SK-N-SH treated with all-trans-retinoic acid at 6 μM for 48 hours (cell line): ENCODE data around the gene METTL17.

ENCODE experiments used
- ATAC-seq: fragments of 200-7000 bp; cut with Tn5 transposase; 3 replicates; pipeline ENCODE4 v1.9.1; 2020; ENCODE audit warnings: mild to moderate bottlenecking, moderate library complexity
- ARNTL ChIP-seq: fragments of 450-650 bp; formaldehyde crosslinking; IDR thresholded peaks from 2 replicates; pipeline ENCODE4 v1.5.0; 2020; ENCODE audit warnings: low read depth, mild to moderate bottlenecking, moderate library complexity, borderline replicate concordance
- BACH2 ChIP-seq: fragments of 250-450 bp; sonication (Bioruptor Pico); IDR thresholded peaks from 2 replicates; pipeline ENCODE4 v1.9.0; 2021; ENCODE audit warnings: mild to moderate bottlenecking, borderline replicate concordance
- CREB5 ChIP-seq: fragments of 250-450 bp; sonication (Bioruptor Pico); IDR thresholded peaks from 2 replicates; pipeline ENCODE4 v1.5.1; 2020; ENCODE audit warnings: low read depth, mild to moderate bottlenecking, moderate library complexity
- CSDC2 ChIP-seq: fragments of 250-450 bp; sonication (Bioruptor Pico); IDR thresholded peaks from 2 replicates; pipeline ENCODE4 v1.5.0; 2020; ENCODE audit warnings: mild to moderate bottlenecking, moderate library complexity
- CSRNP3 ChIP-seq: fragments of 250-450 bp; sonication (Bioruptor Pico); IDR thresholded peaks from 2 replicates; pipeline ENCODE4 v1.5.1; 2021; ENCODE audit warnings: mild to moderate bottlenecking, moderate library complexity
- ESRRG ChIP-seq: fragments of 250-450 bp; sonication (Bioruptor Pico); IDR thresholded peaks from 2 replicates; pipeline ENCODE4 v1.6.1; 2021; ENCODE audit warnings: mild to moderate bottlenecking
- GLIS3 ChIP-seq: fragments of 250-450 bp; sonication (Bioruptor Pico); IDR thresholded peaks from 2 replicates; pipeline ENCODE4 v1.5.0; 2020; ENCODE audit warnings: mild to moderate bottlenecking, moderate library complexity
- ISL1 ChIP-seq: fragments of 250-450 bp; sonication (Bioruptor Pico); IDR thresholded peaks from 2 replicates; pipeline ENCODE4 v2.1.2; 2022; ENCODE audit warnings: mild to moderate bottlenecking, moderate library complexity
- OSR1 ChIP-seq: fragments of 250-450 bp; sonication (Bioruptor Pico); IDR thresholded peaks from 2 replicates; pipeline ENCODE4 v1.8.0; 2022; ENCODE audit warnings: moderate library complexity, mild to moderate bottlenecking, inconsistent platforms
- PATZ1 ChIP-seq: fragments of 250-450 bp; sonication (Bioruptor Pico); IDR thresholded peaks from 2 replicates; pipeline ENCODE4 v1.8.0; 2020; ENCODE audit warnings: mild to moderate bottlenecking, moderate library complexity, borderline replicate concordance
- POU6F1 ChIP-seq: fragments of 250-450 bp; sonication (Bioruptor Pico); IDR thresholded peaks from 2 replicates; pipeline ENCODE4 v1.8.0; 2021; ENCODE audit warnings: low read depth, mild to moderate bottlenecking, moderate library complexity, borderline replicate concordance
- PPARA ChIP-seq: fragments of 250-450 bp; sonication (Bioruptor Pico); IDR thresholded peaks from 2 replicates; pipeline ENCODE4 v1.5.0; 2020; ENCODE audit warnings: mild to moderate bottlenecking, borderline replicate concordance
- RARB ChIP-seq: fragments of 250-450 bp; sonication (Bioruptor Pico); IDR thresholded peaks from 2 replicates; pipeline ENCODE4 v1.8.0; 2021; ENCODE audit warnings: mild to moderate bottlenecking, moderate library complexity
- SNAI2 ChIP-seq: fragments of 250-450 bp; sonication (Bioruptor Pico); IDR thresholded peaks from 2 replicates; pipeline ENCODE4 v1.5.0; 2020; ENCODE audit warnings: mild to moderate bottlenecking, moderate library complexity
- TCF4 ChIP-seq: fragments of 250-450 bp; sonication (Bioruptor Pico); IDR thresholded peaks from 2 replicates; pipeline ENCODE4 v1.8.0; 2021; ENCODE audit warnings: mild to moderate bottlenecking, moderate library complexity, borderline replicate concordance
- TOX ChIP-seq: fragments of 250-450 bp; sonication (Bioruptor Pico); IDR thresholded peaks from 2 replicates; pipeline ENCODE4 v1.8.0; 2021; ENCODE audit warnings: mild to moderate bottlenecking, moderate library complexity, borderline replicate concordance
- TSHZ2 ChIP-seq: fragments of 250-450 bp; sonication (Bioruptor Pico); IDR thresholded peaks from 2 replicates; pipeline ENCODE4 v1.5.0; 2020; ENCODE audit warnings: mild to moderate bottlenecking, moderate library complexity
- ZC3H10 ChIP-seq: fragments of 250-450 bp; sonication (Bioruptor Pico); IDR thresholded peaks from 2 replicates; pipeline ENCODE4 v1.5.1; 2021; ENCODE audit warnings: mild to moderate bottlenecking, moderate library complexity
- ZFP30 ChIP-seq: fragments of 450-650 bp; formaldehyde crosslinking; IDR thresholded peaks from 2 replicates; pipeline ENCODE4 v1.5.0; 2022; ENCODE audit warnings: mild to moderate bottlenecking, moderate library complexity
- ZNF565 ChIP-seq: fragments of 450-650 bp; formaldehyde crosslinking; conservative IDR thresholded peaks from 2 replicates; pipeline ENCODE4 v1.5.0; 2020; ENCODE audit warnings: low read depth, mild to moderate bottlenecking, moderate library complexity
- ZNF70 ChIP-seq: fragments of 450-650 bp; formaldehyde crosslinking; IDR thresholded peaks from 2 replicates; pipeline ENCODE4 v1.5.0; 2020; ENCODE audit warnings: mild to moderate bottlenecking, moderate library complexity
- ZNF8 ChIP-seq: fragments of 450-650 bp; formaldehyde crosslinking; IDR thresholded peaks from 2 replicates; pipeline ENCODE4 v1.5.0; 2020; ENCODE audit warnings: mild to moderate bottlenecking, moderate library complexity

METTL17 gene

GRCh38 chr14:20970983-20971704 lies 18.6 kb upstream of the METTL17 start:
- ATAC-seq: peak; percentile 96
- TF ChIP-seq ZNF565 (CRISPR knock-in tag) (no peak), TOX (CRISPR knock-in tag) (no peak), ISL1 (CRISPR knock-in tag) (no peak), ARNTL (CRISPR knock-in tag) (no peak), ZNF70 (CRISPR knock-in tag) (no peak), RARB (no peak), CSDC2 (CRISPR knock-in tag) (no peak), SNAI2 (CRISPR knock-in tag) (no peak), ZFP30 (CRISPR knock-in tag) (no peak), ESRRG (no peak), CSRNP3 (CRISPR knock-in tag) (no peak), TCF4 (CRISPR knock-in tag) (no peak), CREB5 (CRISPR knock-in tag) (no peak), OSR1 (CRISPR knock-in tag) (no peak)
- TF ChIP-seq, all 23 proteins: peak for 0

GRCh38 chr14:20971705-20972021 lies 18.1 kb upstream of the METTL17 start:
- ATAC-seq: peak; percentile 30; the same call in 2 of the 3 replicates
- TF ChIP-seq ZFP30 (CRISPR knock-in tag) (no peak), BACH2 (CRISPR knock-in tag) (no peak), POU6F1 (CRISPR knock-in tag) (no peak), PPARA (CRISPR knock-in tag) (no peak), ZNF70 (CRISPR knock-in tag) (no peak), ESRRG (no peak), ZNF8 (CRISPR knock-in tag) (no peak), TOX (CRISPR knock-in tag) (no peak), CSRNP3 (CRISPR knock-in tag) (no peak), TCF4 (CRISPR knock-in tag) (no peak), ZC3H10 (CRISPR knock-in tag) (no peak), PATZ1 (CRISPR knock-in tag) (no peak), OSR1 (CRISPR knock-in tag) (no peak), ISL1 (CRISPR knock-in tag) (no peak), RARB (no peak), ARNTL (CRISPR knock-in tag) (no peak)

- TF ChIP-seq ZNF70 (CRISPR knock-in tag) (no peak), ZNF565 (CRISPR knock-in tag) (no peak), ZC3H10 (CRISPR knock-in tag) (no peak), TOX (CRISPR knock-in tag) (no peak), ZFP30 (CRISPR knock-in tag) (no peak), SNAI2 (CRISPR knock-in tag) (no peak), OSR1 (CRISPR knock-in tag) (no peak), ISL1 (CRISPR knock-in tag) (no peak), TCF4 (CRISPR knock-in tag) (no peak), BACH2 (CRISPR knock-in tag) (no peak), GLIS3 (no peak), CSRNP3 (CRISPR knock-in tag) (no peak), ZNF8 (CRISPR knock-in tag) (no peak), TSHZ2 (CRISPR knock-in tag) (no peak)
Measured at GRCh38 chr14:20973501-20973900, 16.3 kb upstream of the METTL17 start.

More at GRCh38 chr14:20973501-20973900, 16.3 kb upstream of the METTL17 start:
- ATAC-seq: no peak
